SK-N-MC (cell line): ENCODE measurements around the gene GABBR2.

ENCODE experiments used
- FOXP2 ChIP-seq: optimal IDR thresholded peaks from 2 replicates; pipeline ENCODE3; 2011; ENCODE audit warnings: mild to moderate bottlenecking, moderate library complexity; ENCODE audit not compliant: insufficient read depth; ENCODE audit errors: extremely low read length, control extremely low read depth
- POLR2AphosphoS5 ChIP-seq: IDR thresholded peaks from 2 replicates; pipeline ENCODE4 v1.6.1; 2012; ENCODE audit warnings: mild to moderate bottlenecking, low read depth, low read length, borderline replicate concordance

DNA sequence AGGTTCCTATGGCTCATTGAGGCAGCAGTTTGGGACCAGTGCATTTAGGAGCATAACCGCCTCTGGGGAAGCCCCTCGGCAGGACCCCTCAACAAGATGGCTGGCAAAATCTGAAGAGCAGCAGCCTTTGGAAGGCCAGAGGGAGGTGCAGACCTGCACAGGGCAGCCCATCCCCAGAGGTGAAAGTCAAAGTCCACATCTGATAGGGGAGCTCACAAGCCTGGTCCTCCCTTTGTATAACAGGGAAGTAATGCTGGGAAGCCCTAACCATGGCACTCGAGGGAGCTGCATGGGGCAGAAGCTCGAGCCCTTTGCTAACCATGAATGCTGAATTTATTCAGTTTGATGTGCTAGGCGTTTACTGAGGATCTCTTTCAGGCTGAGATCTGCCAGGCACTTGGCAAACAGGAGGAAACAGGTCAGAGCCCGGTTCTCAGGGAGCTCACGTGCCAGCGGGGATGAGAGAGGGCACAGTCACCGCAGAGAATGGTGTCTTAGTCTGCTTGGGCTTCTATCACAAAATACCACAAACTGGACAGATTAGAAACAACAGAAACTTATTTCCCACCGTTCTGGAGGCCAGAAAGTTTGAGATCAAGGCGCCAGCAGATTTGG, 114.1 kb downstream of the GABBR2 start:
- TF ChIP-seq FOXP2, result no peak
- TF ChIP-seq POLR2AphosphoS5, result no peak
